NCI-H1092 treated with DMSO at 0.1 percent for 48 hours (cell line): ENCODE data around the gene CAPN9.
A peak's percentile ranks its signal among the peaks of the same experiment; 100 is the strongest.
"Not testable (repeated sequence)": the region's sequence is repeated elsewhere in the genome, so short reads cannot be mapped to it uniquely, and the experiment has no call there.

ENCODE experiments used
- DNase-seq: peaks from one replicate; lab custom pipeline; 2025; lab: John Stamatoyannopoulos, UW

The CAPN9 gene

GRCh38 chr1:230709619-230710542, 37.3 kb upstream of the CAPN9 start:
- DNase-seq, result no peak

- no peak for DNase-seq
These were observed 36.7 kb upstream of the CAPN9 start for GRCh38 chr1:230710543-230710904.

- no peak for DNase-seq
These were observed 35.9 kb upstream of the CAPN9 start for GRCh38 chr1:230711245-230711644.

GRCh38 chr1:230712470-230712942, 34.7 kb upstream of the CAPN9 start:
- no peak for DNase-seq

- no peak for DNase-seq
These were observed 34.0 kb upstream of the CAPN9 start for GRCh38 chr1:230713138-230713537.

- DNase-seq, result no peak
These were observed 33.7 kb upstream of the CAPN9 start for GRCh38 chr1:230713547-230713914.

- peak; percentile 63 for DNase-seq
These were observed 33.0 kb upstream of the CAPN9 start, which contains the start of gene AGT for GRCh38 chr1:230713915-230714764. Gene AGT (minus strand): TSS chr1:230714122. CDS start chr1:230710823, 3,299 bp downstream.

- DNase-seq, result no peak
These were observed 31.7 kb upstream of the CAPN9 start for GRCh38 chr1:230715510-230715909.

GRCh38 chr1:230716453-230716852, 30.7 kb upstream of the CAPN9 start:
- not testable (repeated sequence) for DNase-seq

- DNase-seq, result no peak
These were observed 29.9 kb upstream of the CAPN9 start for GRCh38 chr1:230717251-230717650.

GRCh38 chr1:230721849-230722522, 25.2 kb upstream of the CAPN9 start:
- not testable (repeated sequence) for DNase-seq

GRCh38 chr1:230725256-230726012, 21.8 kb upstream of the CAPN9 start:
- DNase-seq, result no peak

- peak; percentile 94 for DNase-seq
These were observed 18.3 kb upstream of the CAPN9 start for GRCh38 chr1:230728710-230729392.

- DNase-seq, result peak; percentile 93
These were observed 16.2 kb upstream of the CAPN9 start for GRCh38 chr1:230730977-230731376.

- no peak for DNase-seq
These were observed 11.7 kb upstream of the CAPN9 start for GRCh38 chr1:230735447-230735846.

- DNase-seq, result no peak
These were observed 9.4 kb upstream of the CAPN9 start for GRCh38 chr1:230737622-230738262.

- no peak for DNase-seq
These were observed 7.5 kb upstream of the CAPN9 start for GRCh38 chr1:230739564-230740290.

- peak; percentile 33 for DNase-seq
These were observed 3.3 kb upstream of the CAPN9 start for GRCh38 chr1:230743899-230744298.

GRCh38 chr1:230744382-230744781, 2.8 kb upstream of the CAPN9 start:
- no peak for DNase-seq

GRCh38 chr1:230745071-230745470, 2.1 kb upstream of the CAPN9 start:
- no peak for DNase-seq
